ENCODE data around the gene TRIM5.

The TRIM5 gene

GRCh38 chr11:5624489-5625279 is 60.2 kb downstream of the TRIM5 start, which contains the start of gene TRIM34:
TRIM34 (plus strand) TSS chr11:5625001; CDS start chr11:5632332, 7,331 bp downstream.
- DNase-seq (ENCODE audit: low spot score): peak; percentile 85

GRCh38 chr11:5622802-5623201 is 62.1 kb downstream of the TRIM5 start:
- DNase-seq (ENCODE audit: low spot score): no peak

DNA sequence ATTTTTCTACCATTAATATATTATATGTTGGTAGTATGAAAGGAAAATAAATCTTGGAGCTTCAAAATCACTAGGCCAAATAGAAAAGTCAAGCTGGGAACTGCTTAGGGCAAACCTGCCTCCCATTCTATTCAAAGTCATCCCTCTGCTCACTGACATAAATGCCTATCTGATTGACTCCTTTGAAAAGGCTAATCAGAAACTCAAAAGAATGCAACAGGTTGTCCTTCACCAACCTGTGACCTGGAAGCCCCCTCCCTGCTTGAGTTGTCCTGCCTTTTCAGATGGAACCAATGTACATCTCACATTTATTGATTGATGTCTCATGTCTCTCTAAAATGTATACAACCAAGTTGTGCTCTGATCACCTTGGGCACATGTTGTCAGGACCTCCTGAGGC is 63.3 kb downstream of the TRIM5 start:
- DNase-seq (ENCODE audit: low spot score): no peak

GRCh38 chr11:5620651-5621521 is 64.0 kb downstream of the TRIM5 start:
- DNase-seq (ENCODE audit: low spot score): peak; percentile 76

DNA sequence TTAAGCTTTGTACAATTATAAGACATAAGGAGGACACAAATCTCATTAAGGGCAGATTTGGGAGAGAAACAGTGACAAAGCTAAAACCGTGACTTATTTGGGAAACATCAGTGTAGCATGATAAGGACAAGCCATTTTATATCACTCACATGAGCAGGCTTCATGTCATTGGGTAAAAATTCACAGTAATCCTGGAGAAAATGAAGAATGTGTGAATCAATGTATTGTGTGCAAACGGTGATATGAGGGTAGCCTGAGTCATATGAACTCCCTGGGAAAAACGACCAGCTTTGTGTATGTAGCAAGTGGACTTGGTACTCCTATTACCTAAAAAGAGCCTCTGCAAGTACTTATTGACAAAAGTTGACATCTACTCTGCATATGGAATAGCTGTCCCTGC is 66.1 kb downstream of the TRIM5 start:
- peak; percentile 53 for DNase-seq (ENCODE audit: low spot score)

All from AG20443 (cell line).